ENCODE measurements around the gene WDFY3. TPM values are rescaled to one million over a fixed set of nuclear protein-coding genes. Genes with fewer than 3 reads are reported as not detected.
"Not testable (repeated sequence)": the region's sequence is repeated elsewhere in the genome, so short reads cannot be mapped to it uniquely, and the experiment has no call there.

Gene WDFY3
- total RNA-seq, 1 donor from 2014 or later = 109 TPM

- DNase-seq = no peak
These were observed 257.9 kb downstream of the WDFY3 start for GRCh38 chr4:84708406-84709135.

GRCh38 chr4:84706286-84706685 is 260.2 kb downstream of the WDFY3 start:
- DNase-seq = no peak

GRCh38 chr4:84699001-84699671 is 267.4 kb downstream of the WDFY3 start:
- no peak for DNase-seq

GRCh38 chr4:84697615-84698201 is 268.8 kb downstream of the WDFY3 start:
- no peak for DNase-seq

- DNase-seq = no peak
These were observed 269.3 kb downstream of the WDFY3 start for GRCh38 chr4:84697159-84697558.

- no peak for DNase-seq
These were observed 274.7 kb downstream of the WDFY3 start for GRCh38 chr4:84691800-84692199.

GRCh38 chr4:84691170-84691691 is 275.3 kb downstream of the WDFY3 start:
- no peak for DNase-seq

GRCh38 chr4:84690481-84690880 is 276.0 kb downstream of the WDFY3 start:
- no peak for DNase-seq

- DNase-seq = no peak
These were observed 277.3 kb downstream of the WDFY3 start for GRCh38 chr4:84689197-84689596.

GRCh38 chr4:84688605-84689004 is 277.9 kb downstream of the WDFY3 start:
- DNase-seq = no peak

GRCh38 chr4:84685105-84685504 is 281.4 kb downstream of the WDFY3 start:
- DNase-seq = no peak

- no peak for DNase-seq
These were observed 282.1 kb downstream of the WDFY3 start for GRCh38 chr4:84684361-84684760.

GRCh38 chr4:84683064-84683850 is 283.2 kb downstream of the WDFY3 start:
- no peak for DNase-seq

- DNase-seq = not testable (repeated sequence)
These were observed 283.8 kb downstream of the WDFY3 start for GRCh38 chr4:84682661-84683060.

- DNase-seq = peak; percentile 6
These were observed 284.8 kb downstream of the WDFY3 start for GRCh38 chr4:84681486-84682274.

GRCh38 chr4:84680956-84681355 is 285.5 kb downstream of the WDFY3 start:
- DNase-seq = no peak

GRCh38 chr4:84678976-84679744 is 287.3 kb downstream of the WDFY3 start:
- DNase-seq = no peak

- DNase-seq = no peak
These were observed 288.5 kb downstream of the WDFY3 start for GRCh38 chr4:84677995-84678394.

- DNase-seq = no peak
These were observed 289.4 kb downstream of the WDFY3 start for GRCh38 chr4:84677093-84677492.

GRCh38 chr4:84673475-84674240 is 292.8 kb downstream of the WDFY3 start:
- DNase-seq = no peak
